PFSK-1 (cell line): ENCODE results near the gene MMUT.

Experiments used
- FOXP2 ChIP-seq: optimal IDR thresholded peaks from 2 replicates; pipeline ENCODE3; 2011; ENCODE audit warnings: borderline replicate concordance, control low read depth, inconsistent platforms; ENCODE audit not compliant: insufficient read depth; ENCODE audit errors: extremely low read length, extremely low read depth
- POLR2AphosphoS5 ChIP-seq: IDR thresholded peaks from 2 replicates; pipeline ENCODE4 v1.6.1; 2012; ENCODE audit warnings: low read depth, mild to moderate bottlenecking, control low read depth, low read length, moderate library complexity
- SIN3A ChIP-seq: IDR thresholded peaks from 2 replicates; pipeline ENCODE4 v1.6.1; 2012; ENCODE audit warnings: mild to moderate bottlenecking, low read length, moderate library complexity, borderline replicate concordance; ENCODE audit not compliant: insufficient read depth

DNA sequence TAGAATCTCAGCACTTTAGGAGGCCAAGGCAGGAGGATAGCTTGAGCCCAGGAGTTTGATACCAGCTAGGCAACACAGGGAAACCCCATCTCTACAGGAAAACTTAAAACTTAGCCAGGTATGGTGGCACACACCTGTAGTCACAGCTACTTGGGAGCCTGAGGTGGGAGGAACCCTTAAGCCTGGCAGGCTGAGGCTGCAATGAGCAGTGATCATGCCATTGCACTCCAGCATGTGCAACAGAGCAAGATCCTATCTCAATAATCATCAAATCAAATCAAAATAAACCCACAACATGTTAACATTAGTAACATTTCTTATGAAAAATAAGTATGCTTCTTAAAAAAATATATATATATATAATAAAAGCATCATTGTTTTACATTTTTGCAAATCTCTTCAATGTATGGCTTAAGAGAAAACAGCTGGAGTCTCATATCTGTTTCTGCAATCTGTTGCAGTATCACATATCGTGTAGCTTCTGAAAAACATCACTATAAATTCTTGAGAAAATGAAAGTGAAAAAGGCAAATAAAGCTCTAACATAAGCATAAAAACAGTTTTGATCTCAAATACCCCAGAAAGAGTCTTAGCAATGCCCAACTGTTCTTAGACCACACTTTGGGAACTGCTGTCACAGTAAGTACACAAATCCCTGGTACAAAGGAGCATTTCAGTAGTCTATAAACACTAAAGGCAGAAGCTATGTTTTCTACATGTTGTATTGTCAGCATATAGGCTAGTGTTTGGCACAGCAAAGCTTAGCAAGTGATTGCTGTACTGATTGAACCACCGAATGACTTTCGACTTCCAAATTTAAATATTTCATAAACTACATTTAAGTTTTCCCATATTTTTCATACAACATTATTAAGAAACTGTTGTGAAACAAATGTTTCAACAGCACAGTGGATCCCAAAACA, 8.0 kb downstream of the MMUT start:
- no peak for TF ChIP-seq POLR2AphosphoS5
- TF ChIP-seq SIN3A: no peak
- TF ChIP-seq FOXP2: no peak
